Common myeloid progenitor, CD34-positive (primary cell): ENCODE measurements around the gene TCF7.
A peak's percentile ranks its signal among the peaks of the same experiment; 100 is the strongest.

Experiments
- CTCF ChIA-PET: fragments of 350-600 bp; sonication (Branson Sonifier 250); formaldehyde crosslinking; loops from one replicate; lab custom pipeline; 2021; ENCODE audit warnings: antibody characterized with exemption; lab: Charles Lee
- POLR2A ChIA-PET: fragments of 350-600 bp; sonication (Branson Sonifier 250); formaldehyde crosslinking; loops from one replicate; lab custom pipeline; 2021; ENCODE audit warnings: antibody characterized with exemption; lab: Charles Lee
- DNase-seq, 3 donors: peaks; one replicate each; pipeline versions ENCODE4 v3.0.0 to v3.0.0-alpha.2; 2013
- H3K27ac ChIP-seq, 2 experiments: 1 replicate in 1 of 2; 2 replicates in 1 of 2; pipeline ENCODE4 v1.7.0; 2013; ENCODE audit warnings: inconsistent platforms in 2 of 2, low read length in 2 of 2, mild to moderate bottlenecking in 2 of 2, low read depth in 1 of 2, moderate library complexity in 1 of 2; ENCODE audit not compliant: severe bottlenecking in 2 of 2, insufficient read depth in 1 of 2, poor library complexity in 1 of 2
- H3K27me3 ChIP-seq, 5 experiments: replicated peaks in 2 of 5; 1 replicate in 3 of 5; 2 replicates in 2 of 5; pipeline versions ENCODE4 v1.6.1 to v1.7.0; 2013; ENCODE audit warnings: low read length in 4 of 5, mild to moderate bottlenecking in 2 of 5, moderate library complexity in 2 of 5, inconsistent platforms in 1 of 5; ENCODE audit not compliant: insufficient read depth in 5 of 5, control insufficient read depth in 4 of 5
- H3K36me3 ChIP-seq, 4 experiments: 1 replicate in 2 of 4; 2 replicates in 2 of 4; pipeline versions ENCODE4 v1.6.1 to v1.7.0; 2013; ENCODE audit warnings: low read length in 3 of 4, control low read depth in 1 of 4, mild to moderate bottlenecking in 1 of 4; ENCODE audit not compliant: control insufficient read depth in 4 of 4, insufficient read depth in 4 of 4
- H3K4me1 ChIP-seq, 4 experiments: 1 replicate in 3 of 4; 2 replicates in 1 of 4; pipeline versions ENCODE4 v1.6.1 to v1.7.1; 2013; ENCODE audit warnings: low read length in 3 of 4, mild to moderate bottlenecking in 3 of 4, control low read depth in 1 of 4, inconsistent platforms in 1 of 4, moderate library complexity in 1 of 4; ENCODE audit not compliant: control insufficient read depth in 4 of 4, insufficient read depth in 4 of 4; ENCODE audit errors: control extremely low read depth in 1 of 4
- H3K4me3 ChIP-seq, 7 experiments: 1 replicate in 4 of 7; 2 replicates in 3 of 7; pipeline versions ENCODE4 v1.5.1 to v1.7.0; 2013; ENCODE audit warnings: mild to moderate bottlenecking in 7 of 7, low read length in 6 of 7, moderate library complexity in 6 of 7, inconsistent platforms in 2 of 7, low read depth in 2 of 7, control low read depth in 1 of 7; ENCODE audit not compliant: insufficient read depth in 4 of 7, control insufficient read depth in 1 of 7; ENCODE audit errors: extremely low read depth in 1 of 7
- H3K9me3 ChIP-seq, 5 experiments: 1 replicate in 4 of 5; 2 replicates in 1 of 5; pipeline versions ENCODE4 v1.6.1 to v1.7.1; 2013; ENCODE audit warnings: low read length in 4 of 5, mild to moderate bottlenecking in 2 of 5, inconsistent platforms in 1 of 5, low read depth in 1 of 5, moderate library complexity in 1 of 5; ENCODE audit not compliant: control insufficient read depth in 4 of 5, insufficient read depth in 2 of 5; ENCODE audit errors: control extremely low read depth in 1 of 5
- WGBS: methylation state at CpG from one replicate; pipeline ENCODE4 v1.1.5; 2013; ENCODE audit not compliant: insufficient coverage; 5-methylcytosine and 5-hydroxymethylcytosine counted together

The TCF7 gene

GRCh38 chr5:134162592-134162991, 48.1 kb downstream of the TCF7 start:
- Histone ChIP-seq H3K4me1 (no peaks in the 10 kb centered on the region), H3K27me3 (no peaks in the 10 kb centered on the region), H3K9me3 (peaks cover 0 to 19% (median 6%) of the 10 kb centered on the region in 5 experiments), H3K27ac (no peak overlapping the region), H3K36me3 (peaks cover 18 to 89% (median 50%) of the 10 kb centered on the region in 4 experiments), H3K4me3 (no peak overlapping the region)
- 100% methylated on average over 3 of the region's 5 CpGs for WGBS
- ChIA-PET CTCF (interaction anchor here (2.9 kb wide), 1 partner anchor 10 kb away, joined by 12 read pairs; no protein-coding TSS in a partner anchor), POLR2A (no interaction called here)
- DNase-seq = no peak

- POLR2A ChIA-PET = no interaction called here
- peaks cover 11 to 17% (median 15%) of the 10 kb centered on the region in 4 experiments for H3K4me1 ChIP-seq
- WGBS = 95% methylated on average over 4 of the region's 4 CpGs
- CTCF ChIA-PET = interaction anchor here (0.8 to 1.6 kb wide), 5 partner anchors 11 to 62 kb away, joined by 3 to 5 read pairs (median 3); no protein-coding TSS in a partner anchor
- no peak overlapping the region for H3K27ac ChIP-seq
- no peaks in the 10 kb centered on the region for H3K27me3 ChIP-seq
- no peaks in the 10 kb centered on the region for H3K9me3 ChIP-seq
- DNase-seq = peak in 2 of 3 donors; percentile 28 to 30
- H3K4me3 ChIP-seq = no peak overlapping the region
- H3K36me3 ChIP-seq = peaks cover 20 to 56% (median 32%) of the 10 kb centered on the region in 4 experiments
These were observed 57.5 kb downstream of the TCF7 start for GRCh38 chr5:134171972-134172371.

GRCh38 chr5:134174841-134175839, 60.7 kb downstream of the TCF7 start:
- H3K9me3 ChIP-seq = no peaks in the 10 kb centered on the region
- peak overlapping the region; percentile 99 to 100 for H3K27ac ChIP-seq
- 0% methylated on average over 1 of the region's 10 CpGs for WGBS
- peaks cover 18 to 25% (median 20%) of the 10 kb centered on the region in 4 experiments for H3K4me1 ChIP-seq
- DNase-seq = peak in 2 of 3 donors; percentile 31 to 39
- ChIA-PET CTCF (interaction anchor here (1.4 to 1.8 kb wide), 3 partner anchors 9 to 26 kb away, joined by 3 to 7 read pairs (median 5); no protein-coding TSS in a partner anchor), POLR2A (no interaction called here)
- peaks cover 10 to 30% (median 20%) of the 10 kb centered on the region in 4 experiments for H3K36me3 ChIP-seq
- no peaks in the 10 kb centered on the region for H3K27me3 ChIP-seq
- peak overlapping the region in 6 of 7 experiments; percentile 90 to 99 (median 92) for H3K4me3 ChIP-seq

GRCh38 chr5:134175921-134176510, 61.5 kb downstream of the TCF7 start:
- DNase-seq = peak in 2 of 3 donors; percentile 51 to 68
- Histone ChIP-seq H3K27me3 (no peaks in the 10 kb centered on the region), H3K4me3 (peak overlapping the region; percentile 71 to 99 (median 91)), H3K36me3 (peaks cover 5 to 21% (median 12%) of the 10 kb centered on the region in 4 experiments), H3K27ac (peak overlapping the region; percentile 99 to 100), H3K4me1 (peaks cover 18 to 25% (median 20%) of the 10 kb centered on the region in 4 experiments), H3K9me3 (no peaks in the 10 kb centered on the region)
- ChIA-PET CTCF (interaction anchor here (1.8 kb wide), 1 partner anchor 25 kb away, joined by 7 read pairs; no protein-coding TSS in a partner anchor), POLR2A (interaction anchor here (0.5 to 1.5 kb wide), 5 partner anchors 14 to 349 kb away, joined by 3 to 10 read pairs (median 3); no protein-coding TSS in a partner anchor)
- WGBS = 0% methylated on average over 24 of the region's 31 CpGs

- ChIA-PET POLR2A (interaction anchor here (0.5 to 1.5 kb wide), 12 partner anchors 15 to 1246 kb away, joined by 3 to 10 read pairs (median 4); partner anchors contain the start of gene DDX46), CTCF (interaction anchor here (0.9 to 2.1 kb wide), 7 partner anchors 10 to 410 kb away, joined by 4 to 7 read pairs (median 7); no protein-coding TSS in a partner anchor)
- WGBS = under 1% methylated on average over 81 of the region's 92 CpGs
These were observed 62.3 kb downstream of the TCF7 start, which contains the start of gene SKP1 for GRCh38 chr5:134176511-134177368. Gene SKP1 (minus strand): TSS chr5:134176950. CDS start chr5:134174022, 2,928 bp downstream.

More at GRCh38 chr5:134176511-134177368, 62.3 kb downstream of the TCF7 start, which contains the start of gene SKP1:
- Histone ChIP-seq H3K9me3 (no peaks in the 10 kb centered on the region), H3K36me3 (peaks cover 4 to 14% (median 7%) of the 10 kb centered on the region in 4 experiments), H3K27me3 (no peaks in the 10 kb centered on the region), H3K4me3 (peak within 1 kb of the TSS; percentile 71 to 99 (median 91)), H3K27ac (peak within 1 kb of the TSS; percentile 99 to 100), H3K4me1 (peaks cover 18 to 25% (median 20%) of the 10 kb centered on the region in 4 experiments)
- peak; percentile 86 to 92 (median 91) for DNase-seq
